HepG2 (cell line): ENCODE results near the gene ZCCHC3. TPM values are rescaled to one million over a fixed set of nuclear protein-coding genes. Genes with fewer than 3 reads are reported as not detected.

ENCODE experiments used
- ATF4 ChIP-seq, 2 experiments: fragments of 450-650 bp in 1 of 2; sonication (generic) in 1 of 2; formaldehyde crosslinking; IDR thresholded peaks; 2 replicates each; pipeline versions ENCODE4 v1.5.0 to v1.8.0; 2020 to 2022; ENCODE audit warnings: mild to moderate bottlenecking in 1 of 2, missing genetic modification reagents in 1 of 2
- FIP1L1 ChIP-seq: fragments of 200-400 bp; formaldehyde crosslinking; IDR thresholded peaks from 2 replicates; pipeline ENCODE4 v1.6.1; 2018; ENCODE audit warnings: low read depth, mild to moderate bottlenecking, low read length, moderate library complexity, borderline replicate concordance; ENCODE audit not compliant: insufficient read depth
- IRF9 ChIP-seq: sonication (generic); formaldehyde crosslinking; IDR thresholded peaks from 2 replicates; pipeline ENCODE4 v1.8.0; 2022; ENCODE audit warnings: missing genetic modification reagents, mild to moderate bottlenecking, borderline replicate concordance
- IRX3 ChIP-seq: sonication (generic); formaldehyde crosslinking; IDR thresholded peaks from 2 replicates; pipeline ENCODE4 v1.8.1; 2023; ENCODE audit warnings: mild to moderate bottlenecking, low read depth, missing genetic modification reagents, borderline replicate concordance
- JARID2 ChIP-seq: sonication (generic); formaldehyde crosslinking; IDR thresholded peaks from 2 replicates; pipeline ENCODE4 v1.8.1; 2023; ENCODE audit warnings: missing genetic modification reagents, inconsistent platforms; ENCODE audit not compliant: insufficient replicate concordance
- NR2F6 ChIP-seq, 2 experiments: IDR thresholded peaks; 2 replicates each; pipeline ENCODE4 v1.6.1; 2016; ENCODE audit warnings: antibody characterized with exemption in 1 of 2, mild to moderate bottlenecking in 1 of 2
- SOX13 ChIP-seq, 3 experiments: fragments of 450-650 bp in 1 of 3; sonication (generic) in 1 of 3; formaldehyde crosslinking in 1 of 3; IDR thresholded peaks in 2 of 3; conservative IDR thresholded peaks in 1 of 3; 2 replicates each; pipeline versions ENCODE4 v1.5.0 to v1.6.1; 2016 to 2020; ENCODE audit warnings: antibody characterized with exemption in 1 of 3, mild to moderate bottlenecking in 1 of 3, missing compliant biosample characterization in 1 of 3, missing genetic modification reagents in 1 of 3, moderate library complexity in 1 of 3
- TFE3 ChIP-seq: IDR thresholded peaks from 2 replicates; pipeline ENCODE4 v1.6.1; 2016
- THAP11 ChIP-seq: IDR thresholded peaks from 2 replicates; pipeline ENCODE4 v1.6.1; 2016; ENCODE audit warnings: missing biosample characterization, missing genetic modification reagents
- ZBTB1 ChIP-seq: sonication (generic); formaldehyde crosslinking; IDR thresholded peaks from 2 replicates; pipeline ENCODE4 v1.4.0; 2020; ENCODE audit warnings: missing genetic modification reagents, borderline replicate concordance
- ZFP37 ChIP-seq: sonication (generic); formaldehyde crosslinking; IDR thresholded peaks from 2 replicates; pipeline ENCODE4 v1.4.0; 2020; ENCODE audit warnings: missing genetic modification reagents, borderline replicate concordance
- ZNF10 ChIP-seq: sonication (generic); formaldehyde crosslinking; IDR thresholded peaks from 2 replicates; pipeline ENCODE4 v1.4.0; 2020; ENCODE audit warnings: mild to moderate bottlenecking, low read depth, missing genetic modification reagents, borderline replicate concordance
- ZNF256 ChIP-seq: sonication (generic); formaldehyde crosslinking; conservative IDR thresholded peaks from 2 replicates; pipeline ENCODE4 v1.4.0; 2020; ENCODE audit warnings: missing genetic modification reagents
- polyA plus RNA-seq, 8 experiments: library from polyadenylated mRNA; depleted of rRNA in 3 of 8; stranded (reverse) in 7 of 8; unstranded in 1 of 8; fragments of >200 nt; fragmentation: Illumina TruSeq in 4 of 8; extraction: Trizol in 4 of 8; gene quantifications; 2 replicates each; pipeline versions ENCODE4 v1.2.1 to v1.2.3, GENCODE V29; 2011 to 2016; ENCODE audit warnings: low read depth in 4 of 8, missing spikeins in 1 of 8, mixed read lengths in 1 of 8; ENCODE audit not compliant: insufficient read depth in 1 of 8
- total RNA-seq, 5 experiments: library from RNA; depleted of rRNA; stranded (reverse); fragments of >200 nt; fragmentation: Illumina TruSeq; extraction: Trizol; gene quantifications; 2 replicates each; pipeline ENCODE4 v1.2.3, GENCODE V29; 2016; ENCODE audit warnings: low read depth in 1 of 5
- TF ChIP-seq, protein P1 (sequence below): sonication (generic); formaldehyde crosslinking; IDR thresholded peaks from 2 replicates; pipeline ENCODE4 v1.4.0; 2020; ENCODE audit warnings: missing genetic modification reagents

Gene ZCCHC3
- total and polyA plus RNA-seq, 2 of the 13 experiments (the other 11 are each of a cell fraction or from before 2014, with no cell fraction given): 46.6 to 63.0 TPM

DNA sequence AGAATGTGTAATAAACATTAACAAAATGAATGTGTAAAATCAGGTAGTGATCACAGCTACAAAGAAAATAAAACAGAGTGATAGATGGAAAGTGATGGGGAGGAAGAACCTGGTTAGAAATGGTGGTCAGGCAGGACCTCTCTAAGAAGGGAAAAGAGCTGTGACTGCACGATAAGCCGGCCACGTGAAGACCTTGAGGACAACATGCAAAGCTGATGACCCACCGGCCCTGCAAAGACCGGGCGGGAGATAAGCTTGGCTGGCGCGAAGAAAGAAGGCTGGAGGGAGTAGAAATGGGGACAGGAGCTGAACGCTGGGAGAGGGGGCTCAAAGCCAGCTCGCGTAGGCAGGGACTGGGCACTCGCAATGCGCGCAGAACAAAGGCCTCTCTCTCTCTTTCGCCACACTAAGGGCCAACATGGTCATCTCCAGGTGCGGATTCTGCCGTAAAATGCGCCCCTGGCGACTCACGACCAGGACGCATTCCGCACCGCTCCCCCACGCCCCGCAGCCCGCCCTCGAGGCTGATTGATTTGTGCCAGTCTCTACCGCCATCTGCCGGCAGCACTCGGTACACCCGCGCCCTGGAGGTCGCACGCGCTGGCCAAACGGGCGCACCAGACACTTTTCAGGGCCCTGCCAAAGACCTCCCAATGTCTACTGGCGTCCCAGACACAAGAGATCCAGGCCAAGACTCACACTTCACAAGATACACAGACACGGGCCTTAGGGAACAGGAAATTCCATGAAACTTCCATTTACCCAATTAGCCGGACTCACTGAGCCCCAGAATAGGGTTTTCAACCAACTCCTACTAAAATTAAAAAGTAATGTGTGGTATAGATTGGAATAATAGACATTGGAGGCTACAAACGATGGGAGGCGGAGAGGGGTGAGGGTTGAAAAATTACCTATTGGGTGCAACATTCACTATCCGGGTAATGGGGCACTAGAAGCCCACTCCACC is 30.5 kb upstream of the ZCCHC3 start (continued):
- TF ChIP-seq, protein P1, sequence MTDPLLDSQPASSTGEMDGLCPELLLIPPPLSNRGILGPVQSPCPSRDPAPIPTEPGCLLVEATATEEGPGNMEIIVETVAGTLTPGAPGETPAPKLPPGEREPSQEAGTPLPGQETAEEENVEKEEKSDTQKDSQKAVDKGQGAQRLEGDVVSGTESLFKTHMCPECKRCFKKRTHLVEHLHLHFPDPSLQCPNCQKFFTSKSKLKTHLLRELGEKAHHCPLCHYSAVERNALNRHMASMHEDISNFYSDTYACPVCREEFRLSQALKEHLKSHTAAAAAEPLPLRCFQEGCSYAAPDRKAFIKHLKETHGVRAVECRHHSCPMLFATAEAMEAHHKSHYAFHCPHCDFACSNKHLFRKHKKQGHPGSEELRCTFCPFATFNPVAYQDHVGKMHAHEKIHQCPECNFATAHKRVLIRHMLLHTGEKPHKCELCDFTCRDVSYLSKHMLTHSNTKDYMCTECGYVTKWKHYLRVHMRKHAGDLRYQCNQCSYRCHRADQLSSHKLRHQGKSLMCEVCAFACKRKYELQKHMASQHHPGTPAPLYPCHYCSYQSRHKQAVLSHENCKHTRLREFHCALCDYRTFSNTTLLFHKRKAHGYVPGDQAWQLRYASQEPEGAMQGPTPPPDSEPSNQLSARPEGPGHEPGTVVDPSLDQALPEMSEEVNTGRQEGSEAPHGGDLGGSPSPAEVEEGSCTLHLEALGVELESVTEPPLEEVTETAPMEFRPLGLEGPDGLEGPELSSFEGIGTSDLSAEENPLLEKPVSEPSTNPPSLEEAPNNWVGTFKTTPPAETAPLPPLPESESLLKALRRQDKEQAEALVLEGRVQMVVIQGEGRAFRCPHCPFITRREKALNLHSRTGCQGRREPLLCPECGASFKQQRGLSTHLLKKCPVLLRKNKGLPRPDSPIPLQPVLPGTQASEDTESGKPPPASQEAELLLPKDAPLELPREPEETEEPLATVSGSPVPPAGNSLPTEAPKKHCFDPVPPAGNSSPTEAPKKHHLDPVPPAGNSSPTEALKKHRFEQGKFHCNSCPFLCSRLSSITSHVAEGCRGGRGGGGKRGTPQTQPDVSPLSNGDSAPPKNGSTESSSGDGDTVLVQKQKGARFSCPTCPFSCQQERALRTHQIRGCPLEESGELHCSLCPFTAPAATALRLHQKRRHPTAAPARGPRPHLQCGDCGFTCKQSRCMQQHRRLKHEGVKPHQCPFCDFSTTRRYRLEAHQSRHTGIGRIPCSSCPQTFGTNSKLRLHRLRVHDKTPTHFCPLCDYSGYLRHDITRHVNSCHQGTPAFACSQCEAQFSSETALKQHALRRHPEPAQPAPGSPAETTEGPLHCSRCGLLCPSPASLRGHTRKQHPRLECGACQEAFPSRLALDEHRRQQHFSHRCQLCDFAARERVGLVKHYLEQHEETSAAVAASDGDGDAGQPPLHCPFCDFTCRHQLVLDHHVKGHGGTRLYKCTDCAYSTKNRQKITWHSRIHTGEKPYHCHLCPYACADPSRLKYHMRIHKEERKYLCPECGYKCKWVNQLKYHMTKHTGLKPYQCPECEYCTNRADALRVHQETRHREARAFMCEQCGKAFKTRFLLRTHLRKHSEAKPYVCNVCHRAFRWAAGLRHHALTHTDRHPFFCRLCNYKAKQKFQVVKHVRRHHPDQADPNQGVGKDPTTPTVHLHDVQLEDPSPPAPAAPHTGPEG (CRISPR knock-in tag): peak; percentile 26; the same call in 1 of the 2 replicates
- peak; percentile 82; the same call in 1 of the 2 replicates for TF ChIP-seq IRF9 (CRISPR knock-in tag)
- TF ChIP-seq ATF4 (CRISPR knock-in tag; IDR thresholded peaks at IDR 0.05): peak in 1 of 2 experiments; percentile 82; a peak in 1 of 4 replicates
- peak; percentile 85; the same call in 1 of the 2 replicates for TF ChIP-seq FIP1L1
- peak; percentile 79 for TF ChIP-seq TFE3 (CRISPR knock-in tag)
- TF ChIP-seq JARID2 (CRISPR knock-in tag): peak; percentile 61
- peak; percentile 75 for TF ChIP-seq ZFP37
- peak; percentile 55; the same call in 1 of the 2 replicates for TF ChIP-seq ZBTB1 (CRISPR knock-in tag)
- 0 out of 2 replicates have a peak, but pooled peaks have one; percentile 95 for TF ChIP-seq ZNF256 (CRISPR knock-in tag)
- peak; percentile 62; the same call in 1 of the 2 replicates for TF ChIP-seq SOX13 (IDR thresholded peaks at IDR 0.05)
- TF ChIP-seq SOX13 (CRISPR knock-in tag; conservative IDR thresholded peaks at IDR 0.05 in 1 of 2, IDR thresholded peaks at IDR 0.05 in 1 of 2): peak in 1 of 2 experiments; percentile 82; a peak in 2 of 4 replicates
- TF ChIP-seq NR2F6 (IDR thresholded peaks at IDR 0.05): no peak; the same call in 1 of the 2 replicates
- TF ChIP-seq NR2F6 (CRISPR knock-in tag; IDR thresholded peaks at IDR 0.05): peak; percentile 79
- peak; percentile 82 for TF ChIP-seq THAP11
- no peak for TF ChIP-seq ZNF10 (CRISPR knock-in tag)
- peak; percentile 97 for TF ChIP-seq IRX3
